ENCODE results near the gene MPV17L2. TPM values are rescaled to one million over a fixed set of nuclear protein-coding genes. Genes with fewer than 3 reads are reported as not detected.

The MPV17L2 gene
- total RNA-seq, 1 experiment from 2014 or later: 11.2 TPM

DNA sequence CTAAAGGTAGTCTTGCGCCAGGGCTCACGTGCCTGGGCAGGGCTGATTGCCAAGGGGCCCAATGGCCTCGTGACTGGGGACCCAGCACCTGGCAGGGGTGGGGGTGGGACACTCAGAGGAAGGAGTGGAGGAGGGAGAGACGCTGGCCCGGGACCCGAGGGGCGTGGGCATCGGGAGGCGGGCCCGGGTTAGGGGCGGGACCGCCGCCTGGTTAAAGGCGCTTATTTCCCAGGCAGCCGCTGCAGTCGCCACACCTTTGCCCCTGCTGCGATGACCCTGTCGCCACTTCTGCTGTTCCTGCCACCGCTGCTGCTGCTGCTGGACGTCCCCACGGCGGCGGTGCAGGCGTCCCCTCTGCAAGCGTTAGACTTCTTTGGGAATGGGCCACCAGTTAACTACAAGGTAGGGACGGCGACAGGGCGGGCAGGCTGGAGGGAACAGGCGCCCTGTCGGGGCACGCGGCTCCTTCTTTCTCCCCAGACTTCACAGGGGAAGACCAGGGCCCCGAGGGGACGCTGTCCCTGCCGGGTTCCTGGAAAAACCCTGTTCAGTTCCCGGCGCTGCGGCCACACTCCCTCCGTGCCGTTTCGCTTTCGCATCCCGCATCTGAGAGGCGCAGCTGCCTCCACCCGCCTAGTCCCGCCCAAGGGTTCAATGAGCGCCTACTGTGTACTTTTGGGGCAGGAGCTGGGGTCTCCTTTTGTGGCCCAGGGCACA, 19.3 kb upstream of the MPV17L2 start, which contains the start of gene IFI30:
Gene IFI30 (plus strand): TSS at position 242 of the 717 bp plus-strand sequence. CDS start 29 bp downstream, at position 271.
- Histone ChIP-seq H3K36me3 (ENCODE audit: low read depth) (no peaks in the 10 kb centered on the region), H3K4me3 (peak within 1 kb of the TSS; percentile 66), H3K4me2 (peak within 1 kb of the TSS; percentile 90), H3K79me2 (ENCODE audit: low read depth) (no peaks in the 10 kb centered on the region), H3K9me3 (ENCODE audit: insufficient read depth, low read depth) (no peaks in the 10 kb centered on the region), H3K4me1 (replicated peaks; ENCODE audit: insufficient read depth) (peaks cover 15% of the 10 kb centered on the region), H2AFZ (peak within 1 kb of the TSS; percentile 85), H3K9me2 (ENCODE audit: insufficient read depth) (no peaks in the 10 kb centered on the region), H3K27me3 (ENCODE audit: insufficient read depth, low read depth) (no peaks in the 10 kb centered on the region), H3K27ac (peak within 1 kb of the TSS; percentile 11; the same call in 1 of the 2 replicates), H4K20me1 (ENCODE audit: insufficient read depth) (no peaks in the 10 kb centered on the region), H3F3A (ENCODE audit: insufficient read depth, low read depth) (peaks cover 56% of the 10 kb centered on the region)
- DNase-seq: peak; percentile 63 to 84
- no peak for TF ChIP-seq EZH2 (IDR thresholded peaks at IDR 0.05; ENCODE audit: low read depth)
- TF ChIP-seq, protein P1, sequence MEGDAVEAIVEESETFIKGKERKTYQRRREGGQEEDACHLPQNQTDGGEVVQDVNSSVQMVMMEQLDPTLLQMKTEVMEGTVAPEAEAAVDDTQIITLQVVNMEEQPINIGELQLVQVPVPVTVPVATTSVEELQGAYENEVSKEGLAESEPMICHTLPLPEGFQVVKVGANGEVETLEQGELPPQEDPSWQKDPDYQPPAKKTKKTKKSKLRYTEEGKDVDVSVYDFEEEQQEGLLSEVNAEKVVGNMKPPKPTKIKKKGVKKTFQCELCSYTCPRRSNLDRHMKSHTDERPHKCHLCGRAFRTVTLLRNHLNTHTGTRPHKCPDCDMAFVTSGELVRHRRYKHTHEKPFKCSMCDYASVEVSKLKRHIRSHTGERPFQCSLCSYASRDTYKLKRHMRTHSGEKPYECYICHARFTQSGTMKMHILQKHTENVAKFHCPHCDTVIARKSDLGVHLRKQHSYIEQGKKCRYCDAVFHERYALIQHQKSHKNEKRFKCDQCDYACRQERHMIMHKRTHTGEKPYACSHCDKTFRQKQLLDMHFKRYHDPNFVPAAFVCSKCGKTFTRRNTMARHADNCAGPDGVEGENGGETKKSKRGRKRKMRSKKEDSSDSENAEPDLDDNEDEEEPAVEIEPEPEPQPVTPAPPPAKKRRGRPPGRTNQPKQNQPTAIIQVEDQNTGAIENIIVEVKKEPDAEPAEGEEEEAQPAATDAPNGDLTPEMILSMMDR (conservative IDR thresholded peaks at IDR 0.05): no peak
- ChIA-PET CTCF (interaction anchor here (0.7 to 1.0 kb wide), 2 partner anchors 18 to 79 kb away, joined by 4 read pairs; no protein-coding TSS in a partner anchor), POLR2A (ENCODE audit: unreplicated experiment) (no interaction called here)
- BruUV-seq (replicated peaks): TSS peak; percentile 51
- intact Hi-C loops (cut with micrococcal nuclease; ENCODE audit: unreplicated experiment): loop anchor here (1.0 to 5.0 kb wide), 2 partner anchors 19 to 166 kb away; partner anchors contain the start of gene ARRDC2

DNA sequence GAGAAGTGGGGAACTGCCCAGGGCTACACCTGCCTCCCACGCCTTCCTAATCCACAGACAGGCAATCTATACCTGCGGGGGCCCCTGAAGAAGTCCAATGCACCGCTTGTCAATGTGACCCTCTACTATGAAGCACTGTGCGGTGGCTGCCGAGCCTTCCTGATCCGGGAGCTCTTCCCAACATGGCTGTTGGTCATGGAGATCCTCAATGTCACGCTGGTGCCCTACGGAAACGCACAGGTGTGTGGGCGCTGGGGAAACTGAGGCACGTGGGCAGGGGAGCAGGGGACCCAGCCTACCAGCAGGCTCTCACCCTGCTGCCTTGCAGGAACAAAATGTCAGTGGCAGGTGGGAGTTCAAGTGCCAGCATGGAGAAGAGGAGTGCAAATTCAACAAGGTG, 18.0 kb upstream of the MPV17L2 start:
- Histone ChIP-seq H3F3A (ENCODE audit: insufficient read depth, low read depth) (peaks cover 53% of the 10 kb centered on the region), H4K20me1 (ENCODE audit: insufficient read depth) (no peaks in the 10 kb centered on the region), H3K9me3 (ENCODE audit: insufficient read depth, low read depth) (no peaks in the 10 kb centered on the region), H3K27me3 (ENCODE audit: insufficient read depth, low read depth) (no peaks in the 10 kb centered on the region), H3K4me3 (peak overlapping the region; percentile 66; the same call in 1 of the 2 replicates), H3K9me2 (ENCODE audit: insufficient read depth) (no peaks in the 10 kb centered on the region), H3K27ac (no peak overlapping the region), H3K4me1 (replicated peaks; ENCODE audit: insufficient read depth) (peaks cover 15% of the 10 kb centered on the region), H3K36me3 (ENCODE audit: low read depth) (no peaks in the 10 kb centered on the region), H3K79me2 (ENCODE audit: low read depth) (no peaks in the 10 kb centered on the region), H3K4me2 (peak overlapping the region; percentile 90), H2AFZ (0 out of 2 replicates have a peak overlapping the region, but pooled peaks have one; percentile 85)
- ChIA-PET POLR2A (ENCODE audit: unreplicated experiment) (no interaction called here), CTCF (no interaction called here)
- DNase-seq: no peak
- BruUV-seq (replicated peaks): no TSS peak
- intact Hi-C loops (cut with micrococcal nuclease; ENCODE audit: unreplicated experiment): loop anchor here (1.0 to 5.0 kb wide), 2 partner anchors 17 to 168 kb away; partner anchors contain the start of gene ARRDC2
- TF ChIP-seq, protein P1 (conservative IDR thresholded peaks at IDR 0.05): no peak
- no peak for TF ChIP-seq EZH2 (IDR thresholded peaks at IDR 0.05; ENCODE audit: low read depth)

DNA sequence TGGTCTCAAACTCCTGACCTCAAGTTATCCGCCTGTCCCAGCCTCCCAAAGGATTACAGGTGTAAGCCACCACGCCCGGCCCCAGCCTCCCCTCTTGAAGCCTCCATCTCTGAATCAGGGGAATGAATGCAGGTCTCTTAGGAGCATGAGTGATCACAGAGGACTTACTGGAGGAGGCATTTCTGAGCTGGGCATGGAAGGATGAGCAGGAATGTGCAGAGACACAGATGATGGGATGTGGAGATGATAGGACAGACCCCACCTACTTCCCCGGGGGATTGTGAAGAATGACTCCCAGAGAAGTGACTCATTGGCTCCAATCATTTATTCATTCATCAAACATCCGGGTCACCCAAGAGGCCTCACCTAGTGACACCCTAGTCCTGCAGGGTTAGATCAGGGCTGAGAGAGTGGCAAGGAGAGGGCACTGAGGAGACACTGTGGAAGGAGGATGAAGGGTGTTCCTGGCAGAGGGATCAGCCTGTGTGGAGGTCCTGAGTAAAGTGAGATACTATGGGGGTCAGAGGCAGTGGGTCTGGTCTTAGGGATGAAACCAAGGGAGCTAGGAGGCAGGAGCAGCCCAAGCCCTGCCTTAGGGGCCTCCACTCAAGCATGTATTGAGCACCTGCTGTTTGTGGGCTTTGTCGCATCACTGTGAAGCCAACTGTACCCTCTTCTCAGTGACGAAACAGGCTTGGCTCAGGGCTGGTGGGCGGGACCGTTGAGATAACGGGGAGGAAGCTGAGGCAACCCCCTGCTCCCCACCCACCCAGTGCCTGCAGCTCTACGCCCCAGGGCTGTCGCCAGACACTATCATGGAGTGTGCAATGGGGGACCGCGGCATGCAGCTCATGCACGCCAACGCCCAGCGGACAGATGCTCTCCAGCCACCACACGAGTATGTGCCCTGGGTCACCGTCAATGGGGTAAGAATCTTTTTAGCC, 16.4 kb upstream of the MPV17L2 start:
- TF ChIP-seq, protein P1 (conservative IDR thresholded peaks at IDR 0.05): no peak
- no peak for TF ChIP-seq EZH2 (IDR thresholded peaks at IDR 0.05; ENCODE audit: low read depth)
- H2AFZ ChIP-seq: no peak overlapping the region
- ChIA-PET POLR2A (ENCODE audit: unreplicated experiment) (no interaction called here), CTCF (interaction anchor here (0.5 kb wide), 1 partner anchor 373 kb away, joined by 12 read pairs; no protein-coding TSS in a partner anchor)
- peaks cover 40% of the 10 kb centered on the region; the same call in 1 of the 2 replicates for H3F3A ChIP-seq (ENCODE audit: insufficient read depth, low read depth)
- no peaks in the 10 kb centered on the region for H3K27me3 ChIP-seq (ENCODE audit: insufficient read depth, low read depth)
- intact Hi-C loops (cut with micrococcal nuclease; ENCODE audit: unreplicated experiment): no loop called here
- BruUV-seq (replicated peaks): no TSS peak
- no peak for DNase-seq
- no peak overlapping the region for H3K27ac ChIP-seq
- H3K9me2 ChIP-seq (ENCODE audit: insufficient read depth): no peaks in the 10 kb centered on the region
- no peaks in the 10 kb centered on the region for H3K79me2 ChIP-seq (ENCODE audit: low read depth)
- no peak overlapping the region for H3K4me2 ChIP-seq
- H4K20me1 ChIP-seq (ENCODE audit: insufficient read depth): no peaks in the 10 kb centered on the region
- H3K4me3 ChIP-seq: no peak overlapping the region
- no peaks in the 10 kb centered on the region for H3K9me3 ChIP-seq (ENCODE audit: insufficient read depth, low read depth)
- H3K36me3 ChIP-seq (ENCODE audit: low read depth): no peaks in the 10 kb centered on the region
- H3K4me1 ChIP-seq (replicated peaks; ENCODE audit: insufficient read depth): peaks cover 15% of the 10 kb centered on the region

All from PC-9 (cell line).